GM23338 (cell line): ENCODE measurements around the gene ZP2. TPM values are rescaled to one million over a fixed set of nuclear protein-coding genes. Genes with fewer than 3 reads are reported as not detected.

Source experiments
- ATAC-seq: fragments of 200-7000 bp; cut with Tn5 transposase; 3 replicates; pipeline ENCODE4 v1.9.1; 2020
- DNase-seq: peaks from one replicate; pipeline ENCODE4 v3.0.0-alpha.2; 2015; ENCODE audit warnings: low spot score
- H2AFZ ChIP-seq: fragments of 200-600 bp; sonication (generic); 2 replicates; pipeline ENCODE4 v1.8.0; 2016; ENCODE audit warnings: antibody characterized with exemption, mild to moderate bottlenecking, moderate library complexity
- H3F3A ChIP-seq: fragments of 200-600 bp; sonication (generic); replicated peaks from 2 replicates; pipeline ENCODE4 v1.8.0; 2017; ENCODE audit warnings: antibody characterized with exemption, mixed run types, low read depth
- H3K27ac ChIP-seq: fragments of 200-600 bp; sonication (generic); 2 replicates; pipeline ENCODE4 v1.6.1; 2016; ENCODE audit warnings: low read depth
- H3K27me3 ChIP-seq: fragments of 200-600 bp; sonication (generic); 2 replicates; pipeline ENCODE4 v1.8.0; 2016; ENCODE audit warnings: mild to moderate bottlenecking, mixed run types, moderate library complexity; ENCODE audit not compliant: insufficient read depth
- H3K36me3 ChIP-seq: fragments of 200-600 bp; sonication (generic); 2 replicates; pipeline ENCODE4 v1.8.0; 2016; ENCODE audit warnings: mild to moderate bottlenecking; ENCODE audit not compliant: insufficient read depth
- H3K4me1 ChIP-seq: fragments of 200-600 bp; sonication (generic); 2 replicates; pipeline ENCODE4 v1.8.0; 2016; ENCODE audit warnings: mild to moderate bottlenecking, moderate library complexity; ENCODE audit not compliant: insufficient read depth
- H3K4me2 ChIP-seq: fragments of 200-600 bp; sonication (generic); 2 replicates; pipeline ENCODE4 v1.7.1; 2017; ENCODE audit warnings: mixed run types
- H3K4me3 ChIP-seq: fragments of 200-600 bp; sonication (generic); 2 replicates; pipeline ENCODE4 v1.6.1; 2016; ENCODE audit warnings: mixed run types
- H3K79me2 ChIP-seq: fragments of 200-600 bp; sonication (generic); replicated peaks from 2 replicates; pipeline ENCODE4 v1.8.0; 2017; ENCODE audit warnings: mild to moderate bottlenecking; ENCODE audit not compliant: insufficient read depth
- H3K9me2 ChIP-seq: fragments of 200-600 bp; sonication (generic); 2 replicates; pipeline ENCODE4 v1.8.0; 2017; ENCODE audit not compliant: insufficient read depth
- H4K20me1 ChIP-seq: fragments of 200-600 bp; sonication (generic); replicated peaks from 2 replicates; pipeline ENCODE4 v1.8.0; 2017; ENCODE audit warnings: mild to moderate bottlenecking; ENCODE audit not compliant: insufficient read depth
- H3K27ac Mint-ChIP-seq: 2 replicates; pipeline ENCODE4 v1.8.0; 2020; ENCODE audit warnings: inconsistent platforms, mild to moderate bottlenecking, moderate library complexity, mixed read lengths
- H3K27me3 Mint-ChIP-seq: 3 replicates; pipeline ENCODE4 v1.8.0; 2022; ENCODE audit warnings: low read depth, mild to moderate bottlenecking, moderate library complexity, mixed read lengths, inconsistent platforms; ENCODE audit not compliant: insufficient read depth, poor library complexity
- H3K36me3 Mint-ChIP-seq: 3 replicates; pipeline ENCODE4 v1.8.0; 2021; ENCODE audit warnings: low read depth, mild to moderate bottlenecking, inconsistent platforms, moderate library complexity, mixed read lengths
- H3K4me1 Mint-ChIP-seq: 3 replicates; pipeline ENCODE4 v1.8.0; 2020; ENCODE audit warnings: mild to moderate bottlenecking, inconsistent platforms, mixed read lengths
- H3K4me3 Mint-ChIP-seq: 3 replicates; pipeline ENCODE4 v1.8.0; 2021; ENCODE audit warnings: moderate library complexity, mild to moderate bottlenecking, inconsistent platforms, mixed read lengths
- H3K9me3 Mint-ChIP-seq: 3 replicates; pipeline ENCODE4 v1.8.0; 2020; ENCODE audit warnings: moderate library complexity, mild to moderate bottlenecking, inconsistent platforms, mixed read lengths
- CREB1 ChIP-seq: fragments of 250-450 bp; sonication (Bioruptor Pico); IDR thresholded peaks from 2 replicates; pipeline ENCODE4 v1.5.0; 2020; ENCODE audit warnings: low read depth, mild to moderate bottlenecking, moderate library complexity
- EZH2 ChIP-seq: fragments of 200-600 bp; sonication (generic); IDR thresholded peaks from one replicate; pipeline ENCODE4 v1.8.0; 2017; ENCODE audit warnings: antibody characterized with exemption, mild to moderate bottlenecking, low read depth; ENCODE audit not compliant: unreplicated experiment
- POLR2AphosphoS5 ChIP-seq: IDR thresholded peaks from 2 replicates; pipeline ENCODE4 v1.6.1; 2016; ENCODE audit warnings: antibody characterized with exemption, low read depth
- ZNF114 ChIP-seq: fragments of 250-450 bp; sonication (Bioruptor Pico); IDR thresholded peaks from 2 replicates; pipeline ENCODE4 v1.5.0; 2020; ENCODE audit warnings: mild to moderate bottlenecking, moderate library complexity
- ZNF331 ChIP-seq: fragments of 250-450 bp; sonication (Bioruptor Pico); IDR thresholded peaks from 2 replicates; pipeline ENCODE4 v1.5.0; 2020; ENCODE audit warnings: low read depth, mild to moderate bottlenecking, moderate library complexity
- polyA plus RNA-seq: library from polyadenylated mRNA; unstranded; fragments of >200 nt; fragmentation: Nextera tagmentation; extraction: Ambion mirVana; gene quantifications from 2 replicates; pipeline ENCODE4 v1.2.1, GENCODE V29; 2016
- total RNA-seq: library from RNA; depleted of rRNA; stranded (reverse); fragments of >200 nt; shearing (Covaris generic); gene quantifications from 2 replicates; pipeline ENCODE4 v1.2.3, GENCODE V29; 2014
- TF ChIP-seq, protein P1 (sequence below): fragments of 250-450 bp; sonication (Bioruptor Pico); IDR thresholded peaks from 2 replicates; pipeline ENCODE4 v1.5.0; 2020; ENCODE audit warnings: mild to moderate bottlenecking, moderate library complexity
- TF ChIP-seq, protein P2 (sequence below): IDR thresholded peaks from one replicate; pipeline ENCODE4 v1.6.1; 2018; ENCODE audit warnings: antibody characterized with exemption; ENCODE audit not compliant: unreplicated experiment

The ZP2 gene
- total and polyA plus RNA-seq, 2 experiments from 2014 or later: not detected

DNA sequence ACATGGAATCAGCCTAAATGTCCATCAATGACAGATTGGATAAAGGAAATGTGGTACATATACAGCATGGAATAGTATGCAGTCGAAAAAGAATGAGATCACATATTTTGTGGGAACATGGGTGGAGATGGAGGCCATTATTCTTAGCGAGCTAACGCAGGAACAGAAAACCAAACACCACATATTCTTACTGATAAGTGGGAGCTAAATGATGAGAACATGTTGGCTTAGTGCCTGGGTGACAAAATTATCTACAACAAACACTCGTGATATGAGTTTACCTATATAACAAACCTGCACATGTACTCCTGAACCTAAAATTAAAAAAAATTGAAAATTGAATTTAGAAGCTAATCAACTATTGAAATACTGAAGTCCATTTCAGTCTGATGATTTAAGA lies 28.3 kb upstream of the ZP2 start (continued):
- TF ChIP-seq, protein P1, sequence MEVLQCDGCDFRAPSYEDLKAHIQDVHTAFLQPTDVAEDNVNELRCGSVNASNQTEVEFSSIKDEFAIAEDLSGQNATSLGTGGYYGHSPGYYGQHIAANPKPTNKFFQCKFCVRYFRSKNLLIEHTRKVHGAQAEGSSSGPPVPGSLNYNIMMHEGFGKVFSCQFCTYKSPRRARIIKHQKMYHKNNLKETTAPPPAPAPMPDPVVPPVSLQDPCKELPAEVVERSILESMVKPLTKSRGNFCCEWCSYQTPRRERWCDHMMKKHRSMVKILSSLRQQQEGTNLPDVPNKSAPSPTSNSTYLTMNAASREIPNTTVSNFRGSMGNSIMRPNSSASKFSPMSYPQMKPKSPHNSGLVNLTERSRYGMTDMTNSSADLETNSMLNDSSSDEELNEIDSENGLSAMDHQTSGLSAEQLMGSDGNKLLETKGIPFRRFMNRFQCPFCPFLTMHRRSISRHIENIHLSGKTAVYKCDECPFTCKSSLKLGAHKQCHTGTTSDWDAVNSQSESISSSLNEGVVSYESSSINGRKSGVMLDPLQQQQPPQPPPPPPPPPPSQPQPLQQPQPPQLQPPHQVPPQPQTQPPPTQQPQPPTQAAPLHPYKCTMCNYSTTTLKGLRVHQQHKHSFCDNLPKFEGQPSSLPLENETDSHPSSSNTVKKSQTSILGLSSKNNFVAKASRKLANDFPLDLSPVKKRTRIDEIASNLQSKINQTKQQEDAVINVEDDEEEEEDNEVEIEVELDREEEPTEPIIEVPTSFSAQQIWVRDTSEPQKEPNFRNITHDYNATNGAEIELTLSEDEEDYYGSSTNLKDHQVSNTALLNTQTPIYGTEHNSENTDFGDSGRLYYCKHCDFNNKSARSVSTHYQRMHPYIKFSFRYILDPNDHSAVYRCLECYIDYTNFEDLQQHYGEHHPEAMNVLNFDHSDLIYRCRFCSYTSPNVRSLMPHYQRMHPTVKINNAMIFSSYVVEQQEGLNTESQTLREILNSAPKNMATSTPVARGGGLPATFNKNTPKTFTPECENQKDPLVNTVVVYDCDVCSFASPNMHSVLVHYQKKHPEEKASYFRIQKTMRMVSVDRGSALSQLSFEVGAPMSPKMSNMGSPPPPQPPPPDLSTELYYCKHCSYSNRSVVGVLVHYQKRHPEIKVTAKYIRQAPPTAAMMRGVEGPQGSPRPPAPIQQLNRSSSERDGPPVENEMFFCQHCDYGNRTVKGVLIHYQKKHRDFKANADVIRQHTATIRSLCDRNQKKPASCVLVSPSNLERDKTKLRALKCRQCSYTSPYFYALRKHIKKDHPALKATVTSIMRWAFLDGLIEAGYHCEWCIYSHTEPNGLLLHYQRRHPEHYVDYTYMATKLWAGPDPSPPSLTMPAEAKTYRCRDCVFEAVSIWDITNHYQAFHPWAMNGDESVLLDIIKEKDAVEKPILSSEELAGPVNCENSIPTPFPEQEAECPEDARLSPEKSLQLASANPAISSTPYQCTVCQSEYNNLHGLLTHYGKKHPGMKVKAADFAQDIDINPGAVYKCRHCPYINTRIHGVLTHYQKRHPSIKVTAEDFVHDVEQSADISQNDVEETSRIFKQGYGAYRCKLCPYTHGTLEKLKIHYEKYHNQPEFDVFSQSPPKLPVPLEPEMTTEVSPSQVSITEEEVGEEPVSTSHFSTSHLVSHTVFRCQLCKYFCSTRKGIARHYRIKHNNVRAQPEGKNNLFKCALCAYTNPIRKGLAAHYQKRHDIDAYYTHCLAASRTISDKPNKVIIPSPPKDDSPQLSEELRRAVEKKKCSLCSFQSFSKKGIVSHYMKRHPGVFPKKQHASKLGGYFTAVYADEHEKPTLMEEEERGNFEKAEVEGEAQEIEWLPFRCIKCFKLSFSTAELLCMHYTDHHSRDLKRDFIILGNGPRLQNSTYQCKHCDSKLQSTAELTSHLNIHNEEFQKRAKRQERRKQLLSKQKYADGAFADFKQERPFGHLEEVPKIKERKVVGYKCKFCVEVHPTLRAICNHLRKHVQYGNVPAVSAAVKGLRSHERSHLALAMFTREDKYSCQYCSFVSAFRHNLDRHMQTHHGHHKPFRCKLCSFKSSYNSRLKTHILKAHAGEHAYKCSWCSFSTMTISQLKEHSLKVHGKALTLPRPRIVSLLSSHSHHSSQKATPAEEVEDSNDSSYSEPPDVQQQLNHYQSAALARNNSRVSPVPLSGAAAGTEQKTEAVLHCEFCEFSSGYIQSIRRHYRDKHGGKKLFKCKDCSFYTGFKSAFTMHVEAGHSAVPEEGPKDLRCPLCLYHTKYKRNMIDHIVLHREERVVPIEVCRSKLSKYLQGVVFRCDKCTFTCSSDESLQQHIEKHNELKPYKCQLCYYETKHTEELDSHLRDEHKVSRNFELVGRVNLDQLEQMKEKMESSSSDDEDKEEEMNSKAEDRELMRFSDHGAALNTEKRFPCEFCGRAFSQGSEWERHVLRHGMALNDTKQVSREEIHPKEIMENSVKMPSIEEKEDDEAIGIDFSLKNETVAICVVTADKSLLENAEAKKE (CRISPR knock-in tag): no peak
- TF ChIP-seq ZNF331 (CRISPR knock-in tag): no peak

DNA sequence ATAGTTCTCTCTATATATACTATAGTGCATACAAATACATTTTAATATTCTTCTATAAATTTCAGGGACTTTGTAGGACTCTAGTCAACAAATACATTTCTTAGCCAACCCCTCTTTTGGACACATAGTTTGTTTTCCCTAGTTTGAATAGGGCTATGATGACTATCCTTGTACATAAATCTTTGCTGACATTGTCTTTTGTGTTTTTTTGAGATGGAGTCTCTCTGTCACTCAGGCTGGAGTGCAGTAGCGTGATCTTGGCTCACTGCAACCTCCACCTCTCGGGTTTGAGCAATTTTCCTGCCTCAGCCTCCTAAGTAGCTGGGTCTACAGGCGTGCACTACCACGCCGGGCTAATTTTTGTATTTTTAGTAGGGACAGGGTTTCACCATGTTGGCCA lies 25.5 kb upstream of the ZP2 start:
- H3K9me3 Mint-ChIP-seq: no peaks in the 10 kb centered on the region
- H3K4me3 Mint-ChIP-seq: no peak overlapping the region
- no peak overlapping the region for H3K4me2 ChIP-seq
- TF ChIP-seq POLR2AphosphoS5 (no peak), EZH2 (no peak), CREB1 (CRISPR knock-in tag) (no peak), ZNF114 (CRISPR knock-in tag) (no peak)
- TF ChIP-seq, protein P2, sequence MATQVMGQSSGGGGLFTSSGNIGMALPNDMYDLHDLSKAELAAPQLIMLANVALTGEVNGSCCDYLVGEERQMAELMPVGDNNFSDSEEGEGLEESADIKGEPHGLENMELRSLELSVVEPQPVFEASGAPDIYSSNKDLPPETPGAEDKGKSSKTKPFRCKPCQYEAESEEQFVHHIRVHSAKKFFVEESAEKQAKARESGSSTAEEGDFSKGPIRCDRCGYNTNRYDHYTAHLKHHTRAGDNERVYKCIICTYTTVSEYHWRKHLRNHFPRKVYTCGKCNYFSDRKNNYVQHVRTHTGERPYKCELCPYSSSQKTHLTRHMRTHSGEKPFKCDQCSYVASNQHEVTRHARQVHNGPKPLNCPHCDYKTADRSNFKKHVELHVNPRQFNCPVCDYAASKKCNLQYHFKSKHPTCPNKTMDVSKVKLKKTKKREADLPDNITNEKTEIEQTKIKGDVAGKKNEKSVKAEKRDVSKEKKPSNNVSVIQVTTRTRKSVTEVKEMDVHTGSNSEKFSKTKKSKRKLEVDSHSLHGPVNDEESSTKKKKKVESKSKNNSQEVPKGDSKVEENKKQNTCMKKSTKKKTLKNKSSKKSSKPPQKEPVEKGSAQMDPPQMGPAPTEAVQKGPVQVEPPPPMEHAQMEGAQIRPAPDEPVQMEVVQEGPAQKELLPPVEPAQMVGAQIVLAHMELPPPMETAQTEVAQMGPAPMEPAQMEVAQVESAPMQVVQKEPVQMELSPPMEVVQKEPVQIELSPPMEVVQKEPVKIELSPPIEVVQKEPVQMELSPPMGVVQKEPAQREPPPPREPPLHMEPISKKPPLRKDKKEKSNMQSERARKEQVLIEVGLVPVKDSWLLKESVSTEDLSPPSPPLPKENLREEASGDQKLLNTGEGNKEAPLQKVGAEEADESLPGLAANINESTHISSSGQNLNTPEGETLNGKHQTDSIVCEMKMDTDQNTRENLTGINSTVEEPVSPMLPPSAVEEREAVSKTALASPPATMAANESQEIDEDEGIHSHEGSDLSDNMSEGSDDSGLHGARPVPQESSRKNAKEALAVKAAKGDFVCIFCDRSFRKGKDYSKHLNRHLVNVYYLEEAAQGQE: no peak

More for the DNA sequence above, 25.5 kb upstream of the ZP2 start:
- no peaks in the 10 kb centered on the region for H3K27me3 ChIP-seq
- no peak for ATAC-seq
- no peak overlapping the region for H3K4me3 ChIP-seq
- Mint-ChIP-seq H3K36me3 (no peaks in the 10 kb centered on the region), H3K27ac (no peak overlapping the region), H3K27me3 (peaks cover 4% of the 10 kb centered on the region), H3K4me1 (no peaks in the 10 kb centered on the region)
- no peaks in the 10 kb centered on the region for H3F3A ChIP-seq
- H2AFZ ChIP-seq: no peak overlapping the region
- H3K4me1 ChIP-seq: no peaks in the 10 kb centered on the region
- peaks cover 9% of the 10 kb centered on the region for H3K9me2 ChIP-seq
- H3K79me2 ChIP-seq: no peaks in the 10 kb centered on the region
- H3K36me3 ChIP-seq: no peaks in the 10 kb centered on the region
- DNase-seq: no peak
- no peak overlapping the region for H3K27ac ChIP-seq
- no peaks in the 10 kb centered on the region for H4K20me1 ChIP-seq
